Measurements from ENCODE around the gene LYRM4. TPM values are rescaled to one million over a fixed set of nuclear protein-coding genes. Genes with fewer than 3 reads are reported as not detected.

Gene LYRM4
- polyA plus RNA-seq, 2 donors, result 10.3 to 12.8 TPM

- no peak overlapping the region for H3K27ac ChIP-seq (ENCODE audit: low read depth in 2 of 2, low read length in 1 of 2)
- no peaks in the 10 kb centered on the region for H3K36me3 ChIP-seq (ENCODE audit: control insufficient read depth in 2 of 2, insufficient read depth in 2 of 2, low read length in 1 of 2)
- H3K4me3 ChIP-seq (ENCODE audit: low read depth in 1 of 2, low read length in 2 of 2), result no peak overlapping the region
- no peaks in the 10 kb centered on the region for H3K9me3 ChIP-seq (ENCODE audit: control insufficient read depth in 2 of 2, insufficient read depth in 1 of 2, low read depth in 1 of 2, low read length in 1 of 2)
- WGBS, 2 donors, result 84 to 85% methylated on average over 11 of the region's 11 CpGs
- no peaks in the 10 kb centered on the region for H3K27me3 ChIP-seq (ENCODE audit: control insufficient read depth in 1 of 2, insufficient read depth in 2 of 2, low read length in 2 of 2)
- no peaks in the 10 kb centered on the region for H3K4me1 ChIP-seq (ENCODE audit: control insufficient read depth in 2 of 2, insufficient read depth in 2 of 2, low read length in 1 of 2)
These were observed 33.9 kb upstream of the LYRM4 start for GRCh38 chr6:5294392-5295211.

- 58 to 76% methylated on average over 2 of the region's 2 CpGs for WGBS, 2 donors
- H3K4me3 ChIP-seq (ENCODE audit: low read depth in 1 of 2, low read length in 2 of 2), result no peak overlapping the region
- no peaks in the 10 kb centered on the region for H3K9me3 ChIP-seq (ENCODE audit: control insufficient read depth in 2 of 2, insufficient read depth in 1 of 2, low read depth in 1 of 2, low read length in 1 of 2)
- H3K36me3 ChIP-seq (ENCODE audit: control insufficient read depth in 2 of 2, insufficient read depth in 2 of 2, low read length in 1 of 2), result no peaks in the 10 kb centered on the region
- H3K4me1 ChIP-seq (ENCODE audit: control insufficient read depth in 2 of 2, insufficient read depth in 2 of 2, low read length in 1 of 2), result no peaks in the 10 kb centered on the region
- H3K27me3 ChIP-seq (ENCODE audit: control insufficient read depth in 1 of 2, insufficient read depth in 2 of 2, low read length in 2 of 2), result no peaks in the 10 kb centered on the region
- no peak overlapping the region for H3K27ac ChIP-seq (ENCODE audit: low read depth in 2 of 2, low read length in 1 of 2)
These were observed 32.9 kb upstream of the LYRM4 start for GRCh38 chr6:5293692-5294091.

GRCh38 chr6:5292154-5292553 is 31.4 kb upstream of the LYRM4 start:
- Histone ChIP-seq H3K27me3 (ENCODE audit: control insufficient read depth in 1 of 2, insufficient read depth in 2 of 2, low read length in 2 of 2) (no peaks in the 10 kb centered on the region), H3K4me3 (ENCODE audit: low read depth in 1 of 2, low read length in 2 of 2) (no peak overlapping the region), H3K27ac (ENCODE audit: low read depth in 2 of 2, low read length in 1 of 2) (no peak overlapping the region), H3K4me1 (ENCODE audit: control insufficient read depth in 2 of 2, insufficient read depth in 2 of 2, low read length in 1 of 2) (no peaks in the 10 kb centered on the region), H3K9me3 (ENCODE audit: control insufficient read depth in 2 of 2, insufficient read depth in 1 of 2, low read depth in 1 of 2, low read length in 1 of 2) (no peaks in the 10 kb centered on the region), H3K36me3 (ENCODE audit: control insufficient read depth in 2 of 2, insufficient read depth in 2 of 2, low read length in 1 of 2) (no peaks in the 10 kb centered on the region)
- 73 to 76% methylated on average over 1 of the region's 1 CpG for WGBS, 2 donors

- Histone ChIP-seq H3K27me3 (ENCODE audit: control insufficient read depth in 1 of 2, insufficient read depth in 2 of 2, low read length in 2 of 2) (no peaks in the 10 kb centered on the region), H3K9me3 (ENCODE audit: control insufficient read depth in 2 of 2, insufficient read depth in 1 of 2, low read depth in 1 of 2, low read length in 1 of 2) (no peaks in the 10 kb centered on the region), H3K36me3 (ENCODE audit: control insufficient read depth in 2 of 2, insufficient read depth in 2 of 2, low read length in 1 of 2) (no peaks in the 10 kb centered on the region), H3K4me3 (ENCODE audit: low read depth in 1 of 2, low read length in 2 of 2) (no peak overlapping the region), H3K4me1 (ENCODE audit: control insufficient read depth in 2 of 2, insufficient read depth in 2 of 2, low read length in 1 of 2) (no peaks in the 10 kb centered on the region), H3K27ac (ENCODE audit: low read depth in 2 of 2, low read length in 1 of 2) (no peak overlapping the region)
These were observed 29.8 kb upstream of the LYRM4 start for GRCh38 chr6:5290500-5290899.

- no peaks in the 10 kb centered on the region for H3K4me1 ChIP-seq (ENCODE audit: control insufficient read depth in 2 of 2, insufficient read depth in 2 of 2, low read length in 1 of 2)
- no peaks in the 10 kb centered on the region for H3K27me3 ChIP-seq (ENCODE audit: control insufficient read depth in 1 of 2, insufficient read depth in 2 of 2, low read length in 2 of 2)
- H3K36me3 ChIP-seq (ENCODE audit: control insufficient read depth in 2 of 2, insufficient read depth in 2 of 2, low read length in 1 of 2), result no peaks in the 10 kb centered on the region
- H3K27ac ChIP-seq (ENCODE audit: low read depth in 2 of 2, low read length in 1 of 2), result no peak overlapping the region
- no peaks in the 10 kb centered on the region for H3K9me3 ChIP-seq (ENCODE audit: control insufficient read depth in 2 of 2, insufficient read depth in 1 of 2, low read depth in 1 of 2, low read length in 1 of 2)
- no peak overlapping the region for H3K4me3 ChIP-seq (ENCODE audit: low read depth in 1 of 2, low read length in 2 of 2)
- 86 to 91% methylated on average over 1 of the region's 1 CpG for WGBS, 2 donors
These were observed 29.3 kb upstream of the LYRM4 start for GRCh38 chr6:5290097-5290496.

- WGBS, 2 donors, result 73 to 75% methylated on average over 2 of the region's 2 CpGs
These were observed 27.2 kb upstream of the LYRM4 start for GRCh38 chr6:5287966-5288297.

DNA sequence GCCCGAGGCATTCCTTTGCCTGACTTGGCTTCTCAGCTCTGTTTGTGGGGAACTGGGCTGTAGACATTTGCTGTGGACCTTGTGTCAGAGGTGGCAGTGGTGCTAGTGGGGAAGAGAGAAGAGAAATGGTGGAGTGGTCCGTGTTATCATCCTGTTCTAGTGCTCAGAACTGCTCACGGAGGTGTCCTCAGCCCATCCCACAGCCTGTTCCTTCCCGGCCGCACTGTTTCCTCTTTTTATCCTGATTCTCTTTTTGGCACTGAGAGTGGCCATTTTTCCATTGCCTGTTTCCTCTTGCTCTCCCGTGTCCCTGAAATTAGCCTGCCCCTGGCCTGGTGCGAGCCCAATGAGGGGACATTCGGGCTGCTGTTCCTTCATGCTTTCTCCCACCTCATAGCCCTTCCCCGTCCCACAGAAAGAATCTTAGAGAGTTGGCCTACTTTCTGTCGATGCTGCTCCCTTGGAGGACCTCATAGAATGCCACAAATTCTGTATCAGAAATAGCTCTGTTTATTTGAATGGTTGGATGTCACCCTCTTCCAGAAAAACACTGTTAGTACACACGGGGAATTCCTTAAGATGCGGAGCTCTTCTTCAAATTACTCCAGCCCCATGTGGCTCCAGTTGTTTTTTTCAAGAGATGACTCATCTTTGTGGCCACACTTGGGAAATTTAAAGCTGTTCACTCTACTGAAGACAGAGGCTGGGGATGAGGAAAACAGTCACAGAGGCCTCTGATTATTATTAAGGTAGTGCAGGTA is 26.6 kb upstream of the LYRM4 start:
- H3K4me3 ChIP-seq (ENCODE audit: low read depth in 1 of 2, low read length in 2 of 2), result no peak overlapping the region
- no peaks in the 10 kb centered on the region for H3K4me1 ChIP-seq (ENCODE audit: control insufficient read depth in 2 of 2, insufficient read depth in 2 of 2, low read length in 1 of 2)
- H3K27me3 ChIP-seq (ENCODE audit: control insufficient read depth in 1 of 2, insufficient read depth in 2 of 2, low read length in 2 of 2), result no peaks in the 10 kb centered on the region
- no peaks in the 10 kb centered on the region for H3K36me3 ChIP-seq (ENCODE audit: control insufficient read depth in 2 of 2, insufficient read depth in 2 of 2, low read length in 1 of 2)
- no peaks in the 10 kb centered on the region for H3K9me3 ChIP-seq (ENCODE audit: control insufficient read depth in 2 of 2, insufficient read depth in 1 of 2, low read depth in 1 of 2, low read length in 1 of 2)
- 64 to 73% methylated on average over 12 of the region's 12 CpGs for WGBS, 2 donors
- H3K27ac ChIP-seq (ENCODE audit: low read depth in 2 of 2, low read length in 1 of 2), result peak overlapping the region in 1 of 2 donors; percentile 19

More at GRCh38 chr6:5287966-5288297, 27.2 kb upstream of the LYRM4 start:
- Histone ChIP-seq H3K27me3 (ENCODE audit: control insufficient read depth in 1 of 2, insufficient read depth in 2 of 2, low read length in 2 of 2) (no peaks in the 10 kb centered on the region), H3K4me1 (ENCODE audit: control insufficient read depth in 2 of 2, insufficient read depth in 2 of 2, low read length in 1 of 2) (no peaks in the 10 kb centered on the region), H3K9me3 (ENCODE audit: control insufficient read depth in 2 of 2, insufficient read depth in 1 of 2, low read depth in 1 of 2, low read length in 1 of 2) (no peaks in the 10 kb centered on the region), H3K36me3 (ENCODE audit: control insufficient read depth in 2 of 2, insufficient read depth in 2 of 2, low read length in 1 of 2) (no peaks in the 10 kb centered on the region), H3K4me3 (ENCODE audit: low read depth in 1 of 2, low read length in 2 of 2) (no peak overlapping the region), H3K27ac (ENCODE audit: low read depth in 2 of 2, low read length in 1 of 2) (no peak overlapping the region)

GRCh38 chr6:5286780-5287179 is 26.0 kb upstream of the LYRM4 start:
- Histone ChIP-seq H3K27ac (ENCODE audit: low read depth in 2 of 2, low read length in 1 of 2) (no peak overlapping the region), H3K4me3 (ENCODE audit: low read depth in 1 of 2, low read length in 2 of 2) (no peak overlapping the region), H3K36me3 (ENCODE audit: control insufficient read depth in 2 of 2, insufficient read depth in 2 of 2, low read length in 1 of 2) (no peaks in the 10 kb centered on the region), H3K9me3 (ENCODE audit: control insufficient read depth in 2 of 2, insufficient read depth in 1 of 2, low read depth in 1 of 2, low read length in 1 of 2) (no peaks in the 10 kb centered on the region), H3K4me1 (ENCODE audit: control insufficient read depth in 2 of 2, insufficient read depth in 2 of 2, low read length in 1 of 2) (no peaks in the 10 kb centered on the region), H3K27me3 (ENCODE audit: control insufficient read depth in 1 of 2, insufficient read depth in 2 of 2, low read length in 2 of 2) (no peaks in the 10 kb centered on the region)
- WGBS, 2 donors, result 85 to 86% methylated on average over 7 of the region's 7 CpGs

DNA sequence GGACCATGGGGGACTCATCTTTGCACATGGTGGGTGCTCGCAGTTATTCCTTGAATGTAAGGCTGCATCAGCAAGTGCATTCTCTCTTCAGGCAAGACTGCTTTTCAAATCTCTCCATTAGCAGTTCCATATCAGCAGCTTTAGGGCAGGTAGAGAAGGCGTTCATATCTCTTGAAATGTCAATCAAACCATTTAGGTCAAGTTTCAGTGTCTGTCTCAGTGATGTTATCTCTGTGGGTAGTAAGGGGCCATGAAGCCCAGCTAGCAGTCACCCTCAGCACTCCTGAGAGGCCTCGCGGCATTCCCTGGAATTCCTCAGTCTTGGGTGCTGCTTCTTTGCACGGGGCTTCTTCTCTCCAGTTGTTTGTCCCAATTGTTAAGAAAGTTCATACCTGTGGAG is 24.8 kb upstream of the LYRM4 start:
- H3K27ac ChIP-seq (ENCODE audit: low read depth in 2 of 2, low read length in 1 of 2), result no peak overlapping the region
- H3K4me1 ChIP-seq (ENCODE audit: control insufficient read depth in 2 of 2, insufficient read depth in 2 of 2, low read length in 1 of 2), result no peaks in the 10 kb centered on the region
- H3K36me3 ChIP-seq (ENCODE audit: control insufficient read depth in 2 of 2, insufficient read depth in 2 of 2, low read length in 1 of 2), result no peaks in the 10 kb centered on the region
- no peaks in the 10 kb centered on the region for H3K9me3 ChIP-seq (ENCODE audit: control insufficient read depth in 2 of 2, insufficient read depth in 1 of 2, low read depth in 1 of 2, low read length in 1 of 2)
- H3K4me3 ChIP-seq (ENCODE audit: low read depth in 1 of 2, low read length in 2 of 2), result no peak overlapping the region
- 91 to 96% methylated on average over 5 of the region's 5 CpGs for WGBS, 2 donors
- H3K27me3 ChIP-seq (ENCODE audit: control insufficient read depth in 1 of 2, insufficient read depth in 2 of 2, low read length in 2 of 2), result no peaks in the 10 kb centered on the region

DNA sequence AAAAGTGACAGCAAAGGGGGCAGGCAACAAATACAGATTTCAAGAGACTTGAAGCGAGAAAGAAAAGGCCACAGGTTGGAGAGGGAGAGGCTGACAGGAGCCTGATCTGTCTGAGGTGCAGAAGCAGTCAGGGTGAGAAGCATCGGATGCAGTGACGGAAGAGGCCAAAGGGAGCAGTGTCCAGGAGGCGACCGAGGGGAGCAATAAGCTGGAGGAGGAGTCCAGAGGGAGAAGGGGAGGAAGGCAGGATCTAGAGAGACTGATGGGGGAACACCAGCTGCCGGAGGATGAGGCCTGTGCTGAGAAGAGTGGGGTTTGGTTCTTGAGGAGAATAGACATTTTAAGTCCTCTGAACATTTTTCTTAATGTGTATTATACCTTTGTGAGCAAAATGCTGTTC is 24.3 kb upstream of the LYRM4 start:
- Histone ChIP-seq H3K36me3 (ENCODE audit: control insufficient read depth in 2 of 2, insufficient read depth in 2 of 2, low read length in 1 of 2) (no peaks in the 10 kb centered on the region), H3K4me1 (ENCODE audit: control insufficient read depth in 2 of 2, insufficient read depth in 2 of 2, low read length in 1 of 2) (no peaks in the 10 kb centered on the region), H3K27me3 (ENCODE audit: control insufficient read depth in 1 of 2, insufficient read depth in 2 of 2, low read length in 2 of 2) (no peaks in the 10 kb centered on the region), H3K27ac (ENCODE audit: low read depth in 2 of 2, low read length in 1 of 2) (no peak overlapping the region), H3K4me3 (ENCODE audit: low read depth in 1 of 2, low read length in 2 of 2) (no peak overlapping the region), H3K9me3 (ENCODE audit: control insufficient read depth in 2 of 2, insufficient read depth in 1 of 2, low read depth in 1 of 2, low read length in 1 of 2) (no peaks in the 10 kb centered on the region)
- 94 to 96% methylated on average over 6 of the region's 6 CpGs for WGBS, 2 donors

Data from esophagus (tissue), 2 donors.